ENCODE measurements around the gene PCSK5. TPM values are rescaled to one million over a fixed set of nuclear protein-coding genes. Genes with fewer than 3 reads are reported as not detected.

Gene PCSK5
- polyA plus RNA-seq, 1 experiment: 1.6 TPM

DNA sequence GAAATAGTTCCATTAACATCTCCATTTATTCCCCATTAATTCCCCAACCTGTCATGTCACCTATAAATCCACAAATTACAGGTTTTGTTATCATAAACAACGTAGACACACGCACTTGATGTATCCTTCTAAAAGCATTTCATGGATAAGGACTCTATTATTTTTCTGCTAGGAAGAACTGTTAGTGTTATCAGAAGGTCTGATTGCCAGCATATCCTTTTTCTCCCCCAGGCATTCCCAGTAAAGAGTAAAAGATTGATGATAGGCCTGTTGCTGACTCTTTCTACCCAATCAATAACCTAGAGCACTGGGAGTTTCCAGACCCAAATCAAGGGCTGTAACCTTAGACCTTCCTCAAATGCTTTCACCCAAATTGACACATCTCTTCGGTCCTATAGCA lies 442.9 kb downstream of the PCSK5 start:
- POLR2A ChIA-PET: no interaction called here
- TF ChIP-seq, protein P1, sequence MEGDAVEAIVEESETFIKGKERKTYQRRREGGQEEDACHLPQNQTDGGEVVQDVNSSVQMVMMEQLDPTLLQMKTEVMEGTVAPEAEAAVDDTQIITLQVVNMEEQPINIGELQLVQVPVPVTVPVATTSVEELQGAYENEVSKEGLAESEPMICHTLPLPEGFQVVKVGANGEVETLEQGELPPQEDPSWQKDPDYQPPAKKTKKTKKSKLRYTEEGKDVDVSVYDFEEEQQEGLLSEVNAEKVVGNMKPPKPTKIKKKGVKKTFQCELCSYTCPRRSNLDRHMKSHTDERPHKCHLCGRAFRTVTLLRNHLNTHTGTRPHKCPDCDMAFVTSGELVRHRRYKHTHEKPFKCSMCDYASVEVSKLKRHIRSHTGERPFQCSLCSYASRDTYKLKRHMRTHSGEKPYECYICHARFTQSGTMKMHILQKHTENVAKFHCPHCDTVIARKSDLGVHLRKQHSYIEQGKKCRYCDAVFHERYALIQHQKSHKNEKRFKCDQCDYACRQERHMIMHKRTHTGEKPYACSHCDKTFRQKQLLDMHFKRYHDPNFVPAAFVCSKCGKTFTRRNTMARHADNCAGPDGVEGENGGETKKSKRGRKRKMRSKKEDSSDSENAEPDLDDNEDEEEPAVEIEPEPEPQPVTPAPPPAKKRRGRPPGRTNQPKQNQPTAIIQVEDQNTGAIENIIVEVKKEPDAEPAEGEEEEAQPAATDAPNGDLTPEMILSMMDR (IDR thresholded peaks at IDR 0.05; ENCODE audit: low read depth, low read length): no peak
- peaks cover 12% of the 10 kb centered on the region for H3K27me3 ChIP-seq (ENCODE audit: control insufficient read depth, insufficient read depth, low read length)
- H3K4me3 ChIP-seq (ENCODE audit: low read depth, low read length): no peak overlapping the region
- no peak overlapping the region for H3K27ac ChIP-seq (ENCODE audit: low read depth, low read length)
- H3K9me3 ChIP-seq (ENCODE audit: control insufficient read depth, insufficient read depth, low read length): no peaks in the 10 kb centered on the region; the same call in 1 of the 2 replicates
- CTCF ChIA-PET: no interaction called here
- DNase-seq (ENCODE audit: low read depth, low spot score): no peak

DNA sequence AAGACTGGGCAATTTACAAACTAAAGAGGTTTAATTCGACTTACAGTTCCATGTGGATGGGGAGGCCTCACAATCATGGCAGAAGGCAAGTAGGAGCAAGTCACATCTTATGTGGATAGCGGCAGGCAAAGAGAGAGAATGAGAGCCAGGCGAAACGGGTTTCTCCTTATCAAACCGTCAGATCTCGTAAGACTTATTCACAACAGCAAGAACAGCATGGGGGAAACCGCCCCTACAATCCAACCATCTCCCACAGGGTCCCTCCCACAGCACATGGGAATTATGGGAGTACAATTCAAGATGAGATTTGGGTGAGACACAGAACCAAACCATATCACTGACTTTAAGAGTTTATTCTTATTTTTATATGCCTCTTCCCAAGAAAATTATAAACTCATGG lies 443.5 kb downstream of the PCSK5 start:
- no peak for DNase-seq (ENCODE audit: low read depth, low spot score)
- ChIA-PET CTCF (no interaction called here), POLR2A (no interaction called here)
- H3K4me3 ChIP-seq (ENCODE audit: low read depth, low read length): no peak overlapping the region
- TF ChIP-seq, protein P1 (IDR thresholded peaks at IDR 0.05; ENCODE audit: low read depth, low read length): no peak
- peaks cover 12% of the 10 kb centered on the region for H3K27me3 ChIP-seq (ENCODE audit: control insufficient read depth, insufficient read depth, low read length)
- no peaks in the 10 kb centered on the region; the same call in 1 of the 2 replicates for H3K9me3 ChIP-seq (ENCODE audit: control insufficient read depth, insufficient read depth, low read length)
- no peak overlapping the region for H3K27ac ChIP-seq (ENCODE audit: low read depth, low read length)

DNA sequence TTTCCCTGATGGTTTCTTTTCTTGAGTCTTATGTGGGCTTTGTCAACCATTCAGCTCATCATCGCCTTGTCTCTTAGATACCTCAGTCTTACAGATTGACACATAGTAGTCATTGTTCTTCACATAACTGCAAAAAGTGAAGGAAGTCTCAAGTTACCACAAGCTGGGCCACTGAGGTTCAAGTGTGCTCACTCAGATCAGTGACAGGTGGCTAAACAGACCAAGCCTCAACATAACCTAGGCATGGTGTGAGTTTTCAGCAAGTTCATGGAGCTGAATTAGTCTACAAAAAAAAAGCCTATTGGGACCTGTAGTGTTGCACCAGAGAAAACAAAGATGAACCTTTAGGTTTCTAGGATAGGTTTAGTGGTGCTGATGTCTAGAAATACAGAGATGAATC lies 445.6 kb downstream of the PCSK5 start:
- Histone ChIP-seq H3K27ac (ENCODE audit: low read depth, low read length) (no peak overlapping the region), H3K27me3 (ENCODE audit: control insufficient read depth, insufficient read depth, low read length) (peaks cover 12% of the 10 kb centered on the region), H3K4me3 (ENCODE audit: low read depth, low read length) (no peak overlapping the region), H3K9me3 (ENCODE audit: control insufficient read depth, insufficient read depth, low read length) (no peaks in the 10 kb centered on the region; the same call in 1 of the 2 replicates)
- POLR2A ChIA-PET: no interaction called here
- DNase-seq (ENCODE audit: low read depth, low spot score): no peak
- CTCF ChIA-PET: no interaction called here
- TF ChIP-seq, protein P1 (IDR thresholded peaks at IDR 0.05; ENCODE audit: low read depth, low read length): no peak

DNA sequence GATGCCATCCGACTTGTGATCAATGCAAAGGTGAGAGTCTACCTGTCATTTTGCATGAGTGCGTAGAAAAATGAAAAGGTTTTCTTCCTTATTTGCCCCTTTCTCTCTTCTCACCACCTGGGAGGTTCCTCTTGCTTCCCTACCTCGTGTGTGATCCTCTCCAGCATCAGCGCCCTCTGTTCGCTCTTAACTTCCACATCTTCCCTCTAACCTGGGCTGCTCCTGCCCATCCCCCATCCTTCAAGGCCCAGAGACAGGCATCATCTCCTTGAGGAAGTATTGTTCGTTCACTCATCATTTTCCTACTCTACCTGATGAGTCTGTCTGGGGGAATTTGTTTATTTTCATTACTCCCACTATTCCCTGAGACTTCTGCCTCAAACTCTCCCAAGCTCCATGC lies 447.9 kb downstream of the PCSK5 start:
- ChIA-PET CTCF (no interaction called here), POLR2A (no interaction called here)
- TF ChIP-seq, protein P1 (IDR thresholded peaks at IDR 0.05; ENCODE audit: low read depth, low read length): no peak
- Histone ChIP-seq H3K9me3 (ENCODE audit: control insufficient read depth, insufficient read depth, low read length) (no peaks in the 10 kb centered on the region), H3K27ac (ENCODE audit: low read depth, low read length) (no peak overlapping the region), H3K27me3 (ENCODE audit: control insufficient read depth, insufficient read depth, low read length) (peaks cover 5% of the 10 kb centered on the region), H3K4me3 (ENCODE audit: low read depth, low read length) (no peak overlapping the region)
- no peak for DNase-seq (ENCODE audit: low read depth, low spot score)

DNA sequence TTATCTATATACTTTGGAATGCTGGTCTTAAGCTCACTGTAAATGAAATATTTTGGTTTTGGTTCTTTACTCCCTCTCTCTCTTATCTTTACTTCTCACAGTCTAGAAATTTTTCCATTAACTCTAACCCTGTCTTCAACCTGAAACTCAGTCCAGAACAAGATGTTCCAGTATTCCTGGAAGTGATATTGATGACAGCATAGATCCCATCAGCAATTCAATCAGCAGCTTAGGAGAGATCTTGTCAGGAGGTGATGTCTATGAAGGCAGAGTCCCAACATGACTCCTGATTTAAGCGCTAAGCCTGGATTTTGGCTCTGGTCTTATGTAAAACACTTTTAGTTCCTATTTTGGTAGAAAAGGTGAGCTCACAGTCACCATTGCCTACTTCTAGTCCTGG lies 451.1 kb downstream of the PCSK5 start:
- no peak overlapping the region for H3K27ac ChIP-seq (ENCODE audit: low read depth, low read length)
- CTCF ChIA-PET: no interaction called here
- no peaks in the 10 kb centered on the region for H3K9me3 ChIP-seq (ENCODE audit: control insufficient read depth, insufficient read depth, low read length)
- H3K27me3 ChIP-seq (ENCODE audit: control insufficient read depth, insufficient read depth, low read length): no peaks in the 10 kb centered on the region
- POLR2A ChIA-PET: no interaction called here
- no peak overlapping the region for H3K4me3 ChIP-seq (ENCODE audit: low read depth, low read length)
- DNase-seq (ENCODE audit: low read depth, low spot score): no peak
- TF ChIP-seq, protein P1 (IDR thresholded peaks at IDR 0.05; ENCODE audit: low read depth, low read length): no peak
